PC-3 (cell line): Measurements from ENCODE around the gene PAQR9. TPM values are rescaled to one million over a fixed set of nuclear protein-coding genes. Genes with fewer than 3 reads are reported as not detected.

ENCODE experiments used
- ATAC-seq: fragments of 200-7000 bp; cut with Tn5 transposase; 2 replicates; pipeline ENCODE4 v1.9.1; 2020; ENCODE audit warnings: mild to moderate bottlenecking, moderate library complexity
- BruUV-seq: library from RNA; stranded (reverse); fragments of 400-500 nt; replicated peaks from 2 replicates; lab custom pipeline; 2021; lab: Mats Ljungman, UMichigan
- CTCF ChIA-PET: fragments of 300-600 bp; sonication (Branson Sonifier 250); formaldehyde crosslinking; loops from one replicate; lab custom pipeline; 2022; ENCODE audit warnings: antibody characterized with exemption; lab: Charles Lee
- POLR2A ChIA-PET: fragments of 300-600 bp; sonication (Branson Sonifier 250); formaldehyde crosslinking; loops from one replicate; lab custom pipeline; 2022; ENCODE audit warnings: antibody characterized with exemption; ENCODE audit not compliant: unreplicated experiment; lab: Charles Lee
- DNase-seq: peaks from one replicate; pipeline ENCODE4 v3.0.0-alpha.2; 2015
- H2AFZ ChIP-seq: fragments of 300-600 bp; sonication (generic); 2 replicates; pipeline ENCODE4 v1.6.0; 2016; ENCODE audit warnings: antibody characterized with exemption, low read length
- H3F3A ChIP-seq: fragments of 300-600 bp; sonication (generic); one replicate; pipeline ENCODE4 v1.6.0; 2017; ENCODE audit warnings: antibody characterized with exemption, low read length, control low read depth, mild to moderate bottlenecking; ENCODE audit not compliant: unreplicated experiment
- H3K27ac ChIP-seq: fragments of 300-600 bp; sonication (generic); 2 replicates; pipeline ENCODE4 v1.5.1; 2016; ENCODE audit warnings: mild to moderate bottlenecking, low read length
- H3K27me3 ChIP-seq: fragments of 300-600 bp; sonication (generic); 2 replicates; pipeline ENCODE4 v1.6.1; 2016; ENCODE audit warnings: low read length, mixed read lengths
- H3K36me3 ChIP-seq: fragments of 300-600 bp; sonication (generic); 2 replicates; pipeline ENCODE4 v1.6.1; 2016; ENCODE audit warnings: low read depth, mixed run types, low read length, mixed read lengths
- H3K4me1 ChIP-seq: fragments of 300-600 bp; sonication (generic); 2 replicates; pipeline ENCODE4 v1.5.1; 2016; ENCODE audit warnings: low read length; ENCODE audit not compliant: insufficient read depth
- H3K4me2 ChIP-seq: fragments of 300-600 bp; sonication (generic); 2 replicates; pipeline ENCODE4 v1.6.0; 2016; ENCODE audit warnings: low read length
- H3K4me3 ChIP-seq: fragments of 300-600 bp; sonication (generic); 2 replicates; pipeline ENCODE4 v1.5.1; 2016; ENCODE audit warnings: mild to moderate bottlenecking, low read length, mixed read lengths
- H3K79me2 ChIP-seq: fragments of 300-600 bp; sonication (generic); 2 replicates; pipeline ENCODE4 v1.6.1; 2017; ENCODE audit warnings: low read length, mixed read lengths
- H3K9ac ChIP-seq: fragments of 300-600 bp; sonication (generic); 2 replicates; pipeline ENCODE4 v1.6.0; 2016; ENCODE audit warnings: mild to moderate bottlenecking, low read length
- H3K9me2 ChIP-seq: fragments of 300-600 bp; sonication (generic); replicated peaks from 2 replicates; pipeline ENCODE4 v1.6.1; 2016; ENCODE audit warnings: mixed run types, low read length, mixed read lengths
- H3K9me3 ChIP-seq: fragments of 300-600 bp; sonication (generic); 2 replicates; pipeline ENCODE4 v1.6.1; 2016; ENCODE audit warnings: low read length, mixed read lengths
- H4K20me1 ChIP-seq: fragments of 300-600 bp; sonication (generic); 2 replicates; pipeline ENCODE4 v1.6.1; 2016; ENCODE audit warnings: low read length, mixed read lengths
- CTCF ChIP-seq: fragments of 300-600 bp; sonication (generic); conservative IDR thresholded peaks from 2 replicates; pipeline ENCODE4 v1.5.1; 2017; ENCODE audit warnings: antibody characterized with exemption, low read depth, mild to moderate bottlenecking, low read length
- EZH2 ChIP-seq: fragments of 300-600 bp; sonication (generic); IDR thresholded peaks from one replicate; pipeline ENCODE4 v1.6.1; 2017; ENCODE audit warnings: antibody characterized with exemption, mild to moderate bottlenecking, low read length; ENCODE audit not compliant: unreplicated experiment
- EZH2phosphoT487 ChIP-seq: fragments of 300-600 bp; sonication (generic); IDR thresholded peaks from 2 replicates; pipeline ENCODE4 v1.6.1; 2018; ENCODE audit warnings: mild to moderate bottlenecking, antibody characterized with exemption, low read length, borderline replicate concordance
- intact Hi-C: fragments of 100-400 bp; cut with micrococcal nuclease; formaldehyde crosslinking; loops from 2 replicates; pipeline ENCODE4 v1.9.0; 2023
- total RNA-seq: library from RNA; depleted of rRNA; stranded (reverse); fragments of >200 nt; gene quantifications from 2 replicates; pipeline ENCODE4 v1.2.3, GENCODE V29; 2014

Gene PAQR9
- total RNA-seq, 1 experiment from 2014 or later, result not detected

- Histone ChIP-seq H3K27ac (peak overlapping the region; percentile 63), H3K27me3 (no peaks in the 10 kb centered on the region)
- POLR2A ChIA-PET, result no interaction called here
These were observed 13.9 kb upstream of the PAQR9 start for GRCh38 chr3:142977399-142977728.

GRCh38 chr3:142976621-142977398, 13.3 kb upstream of the PAQR9 start:
- peak overlapping the region; percentile 52 for H3K4me2 ChIP-seq
- H3K4me1 ChIP-seq, result peaks cover 16% of the 10 kb centered on the region
- no peaks in the 10 kb centered on the region for H4K20me1 ChIP-seq
- TF ChIP-seq CTCF (no peak), EZH2 (no peak), EZH2phosphoT487 (no peak)
- H3K27ac ChIP-seq, result peak overlapping the region; percentile 63
- no peaks in the 10 kb centered on the region for H3K79me2 ChIP-seq
- POLR2A ChIA-PET, result no interaction called here
- H3K4me3 ChIP-seq, result peak overlapping the region; percentile 4; the same call in 1 of the 2 replicates
- no peaks in the 10 kb centered on the region for H3K9me3 ChIP-seq
- H3K36me3 ChIP-seq, result no peaks in the 10 kb centered on the region
- no peak overlapping the region for H3K9ac ChIP-seq
- CTCF ChIA-PET, result no interaction called here
- H3K9me2 ChIP-seq, result no peaks in the 10 kb centered on the region
- no peak overlapping the region for H2AFZ ChIP-seq
- peak; percentile 93 for DNase-seq
- peak; percentile 97 for ATAC-seq
- no peaks in the 10 kb centered on the region for H3K27me3 ChIP-seq
- intact Hi-C loops, result no loop called here
- H3F3A ChIP-seq, result no peaks in the 10 kb centered on the region
- no TSS peak for BruUV-seq

More at GRCh38 chr3:142977399-142977728, 13.9 kb upstream of the PAQR9 start:
- no peaks in the 10 kb centered on the region for H3K9me2 ChIP-seq
- H3F3A ChIP-seq, result no peaks in the 10 kb centered on the region
- DNase-seq (peak; percentile 51), ATAC-seq (peak; percentile 48)
- BruUV-seq, result no TSS peak
- TF ChIP-seq EZH2 (no peak), CTCF (no peak), EZH2phosphoT487 (no peak)
- no peak overlapping the region for H3K9ac ChIP-seq
- intact Hi-C loops, result no loop called here
- H2AFZ ChIP-seq, result no peak overlapping the region
- CTCF ChIA-PET, result no interaction called here
- no peaks in the 10 kb centered on the region for H4K20me1 ChIP-seq
- no peaks in the 10 kb centered on the region for H3K36me3 ChIP-seq
- peak overlapping the region; percentile 52 for H3K4me2 ChIP-seq
- H3K4me1 ChIP-seq, result peaks cover 16% of the 10 kb centered on the region
- H3K79me2 ChIP-seq, result no peaks in the 10 kb centered on the region
- H3K9me3 ChIP-seq, result no peaks in the 10 kb centered on the region
- peak overlapping the region; percentile 4; the same call in 1 of the 2 replicates for H3K4me3 ChIP-seq
